IMR-90 (cell line): ENCODE data around the gene SEPSECS. TPM values are rescaled to one million over a fixed set of nuclear protein-coding genes. Genes with fewer than 3 reads are reported as not detected.

Source experiments
- ATAC-seq: fragments of 200-7000 bp; cut with Tn5 transposase; 2 replicates; pipeline ENCODE4 v1.9.1; 2020; ENCODE audit warnings: low read depth, mild to moderate bottlenecking, moderate library complexity
- BruUV-seq: library from RNA; stranded (reverse); fragments of 400-500 nt; replicated peaks from 2 replicates; lab custom pipeline; 2021; lab: Mats Ljungman, UMichigan
- CTCF ChIA-PET: fragments of 300-600 bp; formaldehyde crosslinking; extraction: SDS; loops from one replicate; lab custom pipeline; 2021; ENCODE audit warnings: antibody characterized with exemption; lab: Yijun Ruan, JAX
- POLR2A ChIA-PET: fragments of 300-600 bp; sonication (Branson Sonifier 250); formaldehyde crosslinking; loops from one replicate; lab custom pipeline; 2022; ENCODE audit warnings: antibody characterized with exemption; ENCODE audit not compliant: unreplicated experiment; lab: Charles Lee
- DNase-seq: peaks from one replicate; pipeline ENCODE4 v3.0.0; 2013
- H2AFZ ChIP-seq: replicated peaks from 2 replicates; pipeline ENCODE3; 2013; ENCODE audit warnings: low read length, mild to moderate bottlenecking; ENCODE audit not compliant: poor library complexity
- H2AK5ac ChIP-seq: 2 replicates; pipeline ENCODE4 v1.6.1; 2013; ENCODE audit warnings: low read depth, low read length, inconsistent platforms
- H2AK9ac ChIP-seq: replicated peaks from 2 replicates; pipeline ENCODE3; 2013; ENCODE audit warnings: mild to moderate bottlenecking, low read depth, low read length, moderate library complexity; ENCODE audit not compliant: poor library complexity
- H2BK120ac ChIP-seq: 2 replicates; pipeline ENCODE4 v1.6.1; 2013; ENCODE audit warnings: low read depth, low read length, inconsistent platforms
- H2BK15ac ChIP-seq: 3 replicates; pipeline ENCODE4 v1.6.1; 2013; ENCODE audit warnings: low read depth, low read length, inconsistent platforms
- H2BK20ac ChIP-seq: 2 replicates; pipeline ENCODE4 v1.6.1; 2013; ENCODE audit warnings: low read depth, mild to moderate bottlenecking, inconsistent platforms, low read length, moderate library complexity
- H2BK5ac ChIP-seq: 2 replicates; pipeline ENCODE4 v1.6.1; 2013; ENCODE audit warnings: mild to moderate bottlenecking, low read depth, low read length, inconsistent platforms; ENCODE audit not compliant: poor library complexity, severe bottlenecking
- H3K14ac ChIP-seq: replicated peaks from 2 replicates; pipeline ENCODE4 v1.6.1; 2013; ENCODE audit warnings: low read depth, low read length, inconsistent platforms
- H3K18ac ChIP-seq: 2 replicates; pipeline ENCODE4 v1.6.1; 2013; ENCODE audit warnings: low read depth, low read length, control low read depth
- H3K23ac ChIP-seq: 2 replicates; pipeline ENCODE4 v1.6.1; 2013; ENCODE audit warnings: low read depth, low read length, inconsistent platforms
- H3K27ac ChIP-seq: 2 replicates; pipeline ENCODE4 v1.5.1; 2013; ENCODE audit warnings: mild to moderate bottlenecking, control low read depth, low read length; ENCODE audit not compliant: insufficient read depth
- H3K27me3 ChIP-seq: 2 replicates; pipeline ENCODE4 v1.6.1; 2013; ENCODE audit warnings: low read length; ENCODE audit not compliant: control insufficient read depth, insufficient read depth
- H3K36me3 ChIP-seq: 2 replicates; pipeline ENCODE4 v1.6.1; 2013; ENCODE audit warnings: low read length, mixed read lengths; ENCODE audit not compliant: control insufficient read depth, insufficient read depth
- H3K4ac ChIP-seq: 2 replicates; pipeline ENCODE4 v1.6.1; 2013; ENCODE audit warnings: low read depth, low read length, inconsistent platforms
- H3K4me1 ChIP-seq: 2 replicates; pipeline ENCODE4 v1.6.1; 2013; ENCODE audit warnings: low read length, mixed read lengths; ENCODE audit not compliant: control insufficient read depth, insufficient read depth
- H3K4me2 ChIP-seq: 2 replicates; pipeline ENCODE4 v1.6.1; 2013; ENCODE audit warnings: low read depth, mild to moderate bottlenecking, control low read depth, low read length, moderate library complexity
- H3K4me3 ChIP-seq: 2 replicates; pipeline ENCODE4 v1.5.1; 2013; ENCODE audit warnings: low read depth, mild to moderate bottlenecking, control low read depth, low read length, moderate library complexity; ENCODE audit not compliant: insufficient read depth
- H3K56ac ChIP-seq: 2 replicates; pipeline ENCODE4 v1.6.1; 2013; ENCODE audit warnings: low read length, inconsistent platforms; ENCODE audit not compliant: insufficient read depth; ENCODE audit errors: extremely low read depth
- H3K79me1 ChIP-seq, 2 experiments: 2 replicates each; pipeline ENCODE4 v1.6.1; 2013; ENCODE audit warnings: low read length in 2 of 2, inconsistent platforms in 1 of 2, low read depth in 1 of 2
- H3K9ac ChIP-seq: 2 replicates; pipeline ENCODE4 v1.6.1; 2013; ENCODE audit warnings: low read depth, low read length, control low read depth
- H3K9me1 ChIP-seq: 2 replicates; pipeline ENCODE4 v1.6.1; 2013; ENCODE audit warnings: low read length, inconsistent platforms; ENCODE audit not compliant: insufficient read depth
- H3K9me3 ChIP-seq: 2 replicates; pipeline ENCODE4 v1.6.1; 2013; ENCODE audit warnings: low read length; ENCODE audit not compliant: control insufficient read depth, insufficient read depth
- H4K20me1 ChIP-seq: 2 replicates; pipeline ENCODE4 v1.6.1; 2013; ENCODE audit warnings: low read length, inconsistent platforms; ENCODE audit not compliant: insufficient read depth
- H4K5ac ChIP-seq: 2 replicates; pipeline ENCODE4 v1.6.1; 2013; ENCODE audit warnings: mild to moderate bottlenecking, low read depth, low read length, control low read depth
- H4K8ac ChIP-seq, 2 experiments: 2 replicates each; pipeline ENCODE4 v1.6.1; 2013; ENCODE audit warnings: low read depth in 2 of 2, low read length in 2 of 2, control low read depth in 1 of 2, inconsistent platforms in 1 of 2
- H4K91ac ChIP-seq: 2 replicates; pipeline ENCODE4 v1.6.1; 2013; ENCODE audit warnings: low read depth, low read length, inconsistent platforms; ENCODE audit not compliant: insufficient read depth
- BHLHE40 ChIP-seq: fragments of 150-350 bp; IDR thresholded peaks from 2 replicates; pipeline ENCODE4 v1.6.1; 2016; ENCODE audit warnings: mild to moderate bottlenecking, low read depth, low read length
- CEBPB ChIP-seq: IDR thresholded peaks from 2 replicates; pipeline ENCODE4 v1.6.1; 2012; ENCODE audit warnings: low read depth, low read length, improper control_type of control experiment
- CHD1 ChIP-seq: IDR thresholded peaks from 2 replicates; pipeline ENCODE4 v1.6.1; 2012; ENCODE audit warnings: low read depth, low read length, improper control_type of control experiment
- CTCF ChIP-seq: conservative IDR thresholded peaks from 2 replicates; pipeline ENCODE4 v1.5.1; 2012; ENCODE audit warnings: mild to moderate bottlenecking, low read depth, low read length, improper control_type of control experiment
- FOS ChIP-seq: fragments of 150-350 bp; IDR thresholded peaks from 2 replicates; pipeline ENCODE4 v1.6.1; 2016; ENCODE audit warnings: low read depth, low read length
- MAFK ChIP-seq: IDR thresholded peaks from 2 replicates; pipeline ENCODE4 v1.6.1; 2012; ENCODE audit warnings: low read depth, low read length, improper control_type of control experiment
- MAZ ChIP-seq: IDR thresholded peaks from 2 replicates; pipeline ENCODE4 v1.6.1; 2012; ENCODE audit warnings: low read depth, mild to moderate bottlenecking, low read length, improper control_type of control experiment, moderate library complexity, borderline replicate concordance
- MXI1 ChIP-seq: IDR thresholded peaks from 2 replicates; pipeline ENCODE4 v1.6.1; 2012; ENCODE audit warnings: low read depth, mild to moderate bottlenecking, low read length, moderate library complexity, borderline replicate concordance
- NFE2L2 ChIP-seq: fragments of 150-350 bp; IDR thresholded peaks from 2 replicates; pipeline ENCODE4 v1.6.1; 2016; ENCODE audit warnings: low read depth, mild to moderate bottlenecking, low read length
- POLR2A ChIP-seq: IDR thresholded peaks from 2 replicates; pipeline ENCODE4 v1.6.1; 2012; ENCODE audit warnings: mild to moderate bottlenecking, low read depth, low read length
- RAD21 ChIP-seq: IDR thresholded peaks from 2 replicates; pipeline ENCODE4 v1.6.1; 2012; ENCODE audit warnings: low read length, improper control_type of control experiment
- RCOR1 ChIP-seq: IDR thresholded peaks from 2 replicates; pipeline ENCODE4 v1.6.1; 2012; ENCODE audit warnings: mild to moderate bottlenecking, low read length, improper control_type of control experiment; ENCODE audit not compliant: insufficient replicate concordance
- RFX5 ChIP-seq: IDR thresholded peaks from 2 replicates; pipeline ENCODE4 v1.8.0; 2012; ENCODE audit warnings: low read depth, mild to moderate bottlenecking, low read length, moderate library complexity
- SMC3 ChIP-seq: fragments of 150-350 bp; IDR thresholded peaks from 2 replicates; pipeline ENCODE4 v1.6.1; 2016; ENCODE audit warnings: low read depth, mild to moderate bottlenecking, antibody characterized with exemption, low read length, moderate library complexity
- WGBS, 2 experiments: methylation state at CpG; one replicate each; pipeline versions ENCODE4 v1.1.5 to v1.1.7; 2013; ENCODE audit warnings: missing lambda C conversion rate in 2 of 2; ENCODE audit not compliant: insufficient read length in 1 of 2; ENCODE audit errors: extremely low coverage in 2 of 2; 5-methylcytosine and 5-hydroxymethylcytosine counted together
- dilution Hi-C: fragments of 300-500 bp; cut with HindIII; formaldehyde crosslinking; loops from one replicate; pipeline ENCODE4 v1.14.3; 2018; ENCODE audit warnings: low sequenced_read_pairs; ENCODE audit not compliant: unreplicated experiment
- in situ Hi-C: fragments of 300-500 bp; cut with MboI; formaldehyde crosslinking; loops from 3 replicates; pipeline ENCODE4 v1.14.3; 2019; ENCODE audit warnings: low sequenced_read_pairs, inconsistent platforms, mixed read lengths
- intact Hi-C: fragments of 100-400 bp; cut with micrococcal nuclease; formaldehyde crosslinking; loops from 2 replicates; pipeline ENCODE4 v1.10.0; 2022
- polyA plus RNA-seq, 3 experiments: library from polyadenylated mRNA; depleted of rRNA; stranded (reverse); fragments of >200 nt; gene quantifications; 2 replicates each; pipeline ENCODE4 v1.2.3, GENCODE V29; 2012; ENCODE audit warnings: low replicate concordance in 1 of 3
- total RNA-seq: library from RNA; depleted of rRNA; stranded (reverse); fragments of >200 nt; gene quantifications from 2 replicates; pipeline ENCODE4 v1.2.3, GENCODE V29; 2012
- TF ChIP-seq, protein P1 (sequence below): fragments of 150-350 bp; IDR thresholded peaks from 2 replicates; pipeline ENCODE4 v1.6.1; 2017; ENCODE audit warnings: mild to moderate bottlenecking, antibody characterized with exemption, low read length, low read depth
- TF ChIP-seq, protein P2 (sequence below): fragments of 150-350 bp; IDR thresholded peaks from 2 replicates; pipeline ENCODE4 v1.6.1; 2016; ENCODE audit warnings: low read depth, mild to moderate bottlenecking, low read length, moderate library complexity, borderline replicate concordance

Gene SEPSECS
- total and polyA plus RNA-seq, 2 of the 4 experiments (the other 2 are of a cell fraction): 1.7 to 5.0 TPM

DNA sequence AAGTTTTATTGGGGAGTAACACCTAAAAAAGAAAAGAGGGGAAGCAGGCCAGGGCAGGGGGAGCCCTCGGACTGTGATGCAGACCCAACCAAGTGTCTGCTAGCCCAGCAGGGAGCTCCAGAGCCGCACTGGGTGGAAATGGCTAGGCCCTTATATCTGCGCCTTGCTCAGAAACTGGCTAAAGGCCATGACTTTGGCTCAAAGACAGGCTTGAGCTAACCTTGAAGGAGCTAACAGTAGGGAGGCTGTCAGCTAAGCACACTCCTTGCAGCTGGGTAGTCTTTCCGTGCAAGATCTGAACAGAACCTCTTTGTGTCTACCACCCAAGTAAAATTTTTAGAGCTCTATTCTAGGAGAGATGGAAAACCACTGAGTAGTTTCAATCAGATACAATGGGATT is 43.0 kb downstream of the SEPSECS start:
- WGBS, 2 experiments: 87% methylated on average over 3 of the region's 4 CpGs; no CpG with 5 or more reads in 1 of the 2 experiments

More for the DNA sequence above, 43.0 kb downstream of the SEPSECS start:
- Histone ChIP-seq H2AFZ (no peak overlapping the region), H2BK5ac (no peak overlapping the region), H2AK5ac (no peak overlapping the region), H3K27ac (no peak overlapping the region), H4K8ac (no peak overlapping the region), H3K18ac (no peak overlapping the region), H3K14ac (no peak overlapping the region), H4K5ac (no peak overlapping the region), H3K4me2 (no peak overlapping the region), H4K91ac (no peak overlapping the region), H3K9me1 (no peaks in the 10 kb centered on the region), H3K9me3 (no peaks in the 10 kb centered on the region), H2BK120ac (no peak overlapping the region), H2AK9ac (no peak overlapping the region), H3K79me1 (no peaks in the 10 kb centered on the region), H3K4ac (no peak overlapping the region), H3K56ac (no peak overlapping the region), H3K9ac (no peak overlapping the region), H4K20me1 (no peaks in the 10 kb centered on the region), H3K4me1 (no peaks in the 10 kb centered on the region), H3K36me3 (no peaks in the 10 kb centered on the region), H2BK15ac (no peak overlapping the region), H3K4me3 (no peak overlapping the region), H3K27me3 (peaks cover 3% of the 10 kb centered on the region), H3K23ac (no peak overlapping the region), H2BK20ac (no peak overlapping the region)
- ATAC-seq (no peak), DNase-seq (no peak)
- dilution Hi-C loops (no loop called here), in situ Hi-C loops (no loop called here), intact Hi-C loops (no loop called here)
- TF ChIP-seq CEBPB: no peak
- TF ChIP-seq, protein P1, sequence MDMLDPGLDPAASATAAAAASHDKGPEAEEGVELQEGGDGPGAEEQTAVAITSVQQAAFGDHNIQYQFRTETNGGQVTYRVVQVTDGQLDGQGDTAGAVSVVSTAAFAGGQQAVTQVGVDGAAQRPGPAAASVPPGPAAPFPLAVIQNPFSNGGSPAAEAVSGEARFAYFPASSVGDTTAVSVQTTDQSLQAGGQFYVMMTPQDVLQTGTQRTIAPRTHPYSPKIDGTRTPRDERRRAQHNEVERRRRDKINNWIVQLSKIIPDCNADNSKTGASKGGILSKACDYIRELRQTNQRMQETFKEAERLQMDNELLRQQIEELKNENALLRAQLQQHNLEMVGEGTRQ: no peak
- TF ChIP-seq POLR2A: no peak
- TF ChIP-seq MXI1: no peak
- no peak for TF ChIP-seq SMC3
- no peak for TF ChIP-seq MAFK
- no peak for TF ChIP-seq CTCF
- no peak for TF ChIP-seq MAZ
- no peak for TF ChIP-seq RAD21
- TF ChIP-seq RFX5: no peak
- no peak for TF ChIP-seq BHLHE40
- TF ChIP-seq RCOR1: no peak
- TF ChIP-seq, protein P2, sequence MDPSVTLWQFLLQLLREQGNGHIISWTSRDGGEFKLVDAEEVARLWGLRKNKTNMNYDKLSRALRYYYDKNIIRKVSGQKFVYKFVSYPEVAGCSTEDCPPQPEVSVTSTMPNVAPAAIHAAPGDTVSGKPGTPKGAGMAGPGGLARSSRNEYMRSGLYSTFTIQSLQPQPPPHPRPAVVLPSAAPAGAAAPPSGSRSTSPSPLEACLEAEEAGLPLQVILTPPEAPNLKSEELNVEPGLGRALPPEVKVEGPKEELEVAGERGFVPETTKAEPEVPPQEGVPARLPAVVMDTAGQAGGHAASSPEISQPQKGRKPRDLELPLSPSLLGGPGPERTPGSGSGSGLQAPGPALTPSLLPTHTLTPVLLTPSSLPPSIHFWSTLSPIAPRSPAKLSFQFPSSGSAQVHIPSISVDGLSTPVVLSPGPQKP: no peak
- TF ChIP-seq NFE2L2: no peak
- TF ChIP-seq CHD1: no peak
- TF ChIP-seq FOS: no peak
- CTCF ChIA-PET: interaction anchor here (1.0 kb wide), 1 partner anchor 28 kb away, joined by 3 read pairs; no protein-coding TSS in a partner anchor
- POLR2A ChIA-PET: no interaction called here
- BruUV-seq: no TSS peak
